Calu3 (cell line): ENCODE results near the gene TAF1B. TPM values are rescaled to one million over a fixed set of nuclear protein-coding genes. Genes with fewer than 3 reads are reported as not detected.

Source experiments
- BruUV-seq: library from RNA; stranded (reverse); fragments of 400-500 nt; replicated peaks from 2 replicates; lab custom pipeline; 2021; lab: Mats Ljungman, UMichigan
- CTCF ChIA-PET: fragments of 300-600 bp; sonication (Branson Sonifier 250); formaldehyde crosslinking; loops from one replicate; lab custom pipeline; 2022; ENCODE audit warnings: antibody characterized with exemption; lab: Charles Lee
- DNase-seq: peaks from one replicate; pipeline ENCODE4 v3.0.0; 2022
- H3K27ac Mint-ChIP-seq: one replicate; pipeline ENCODE4 v1.8.0; 2022; ENCODE audit warnings: mixed read lengths; ENCODE audit not compliant: unreplicated experiment
- H3K27me3 Mint-ChIP-seq: one replicate; pipeline ENCODE4 v1.8.0; 2022; ENCODE audit warnings: mixed read lengths; ENCODE audit not compliant: unreplicated experiment
- H3K36me3 Mint-ChIP-seq: one replicate; pipeline ENCODE4 v1.8.0; 2022; ENCODE audit warnings: mild to moderate bottlenecking, moderate library complexity, mixed read lengths; ENCODE audit not compliant: insufficient read depth, unreplicated experiment
- H3K4me1 Mint-ChIP-seq: one replicate; pipeline ENCODE4 v1.8.0; 2022; ENCODE audit warnings: mild to moderate bottlenecking, low read depth, mixed read lengths; ENCODE audit not compliant: unreplicated experiment
- H3K4me3 Mint-ChIP-seq: one replicate; pipeline ENCODE4 v1.8.0; 2022; ENCODE audit warnings: mild to moderate bottlenecking, low read depth, moderate library complexity, mixed read lengths; ENCODE audit not compliant: unreplicated experiment
- H3K9me3 Mint-ChIP-seq: one replicate; pipeline ENCODE4 v1.8.0; 2022; ENCODE audit warnings: low read depth, mixed read lengths; ENCODE audit not compliant: unreplicated experiment
- intact Hi-C: fragments of 100-400 bp; cut with micrococcal nuclease; formaldehyde crosslinking; loops from one replicate; pipeline ENCODE4 v1.10.0; 2022; ENCODE audit not compliant: unreplicated experiment
- total RNA-seq: library from RNA; stranded (reverse); gene quantifications from 2 replicates; pipeline ENCODE4 v1.2.3, GENCODE V29; 2022
- TF ChIP-seq, protein P1 (sequence below): fragments of 200-600 bp; IDR thresholded peaks from one replicate; pipeline ENCODE4 v1.8.0; 2022; ENCODE audit warnings: antibody characterized with exemption; ENCODE audit not compliant: unreplicated experiment

Gene TAF1B
- total RNA-seq, 1 experiment from 2014 or later: 23.0 TPM

DNA sequence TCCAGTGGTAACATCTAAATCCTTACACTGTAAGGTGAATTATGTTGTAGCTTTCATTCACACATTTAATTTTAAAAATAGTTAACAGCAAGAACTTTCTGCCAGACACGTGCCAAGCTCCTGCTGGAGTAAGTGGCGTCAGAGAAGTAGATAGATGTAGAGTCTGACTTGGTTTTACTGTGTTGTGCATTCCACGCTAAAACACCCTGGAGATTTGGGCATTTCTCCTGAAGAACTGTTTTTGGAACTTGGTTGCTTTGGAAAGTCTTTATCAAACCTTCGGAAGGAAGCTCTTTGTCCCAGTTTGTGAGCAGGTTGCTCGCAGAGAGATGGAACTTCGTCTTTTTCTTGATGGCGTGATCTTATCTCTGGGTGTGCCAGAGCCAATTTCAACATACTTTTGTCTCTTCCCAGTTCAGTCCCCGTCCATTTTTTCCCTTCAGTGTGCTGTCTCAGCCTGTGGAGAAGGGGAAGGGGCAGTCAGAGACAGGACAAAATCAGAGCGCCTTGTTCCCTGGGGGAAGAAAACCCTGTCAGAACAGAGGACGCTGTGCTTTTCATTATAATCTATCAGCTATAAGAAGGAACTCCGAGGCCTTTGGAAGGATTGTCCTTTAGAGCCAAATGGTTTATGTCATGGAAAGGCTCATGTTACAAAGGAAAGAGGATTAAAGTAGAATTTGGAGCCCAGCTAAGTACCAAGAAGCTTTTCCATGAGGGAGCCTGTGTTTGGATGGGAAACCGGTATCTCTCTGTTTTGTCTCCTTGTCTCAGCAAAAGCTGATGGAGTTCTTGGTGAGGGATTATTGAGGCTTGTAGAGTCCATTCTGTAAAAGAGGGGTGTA lies 127.1 kb downstream of the TAF1B start:
- H3K4me3 Mint-ChIP-seq: no peak overlapping the region
- CTCF ChIA-PET: no interaction called here
- no peaks in the 10 kb centered on the region for H3K36me3 Mint-ChIP-seq
- H3K27ac Mint-ChIP-seq: no peak overlapping the region
- peaks cover 20% of the 10 kb centered on the region for H3K4me1 Mint-ChIP-seq
- TF ChIP-seq, protein P1, sequence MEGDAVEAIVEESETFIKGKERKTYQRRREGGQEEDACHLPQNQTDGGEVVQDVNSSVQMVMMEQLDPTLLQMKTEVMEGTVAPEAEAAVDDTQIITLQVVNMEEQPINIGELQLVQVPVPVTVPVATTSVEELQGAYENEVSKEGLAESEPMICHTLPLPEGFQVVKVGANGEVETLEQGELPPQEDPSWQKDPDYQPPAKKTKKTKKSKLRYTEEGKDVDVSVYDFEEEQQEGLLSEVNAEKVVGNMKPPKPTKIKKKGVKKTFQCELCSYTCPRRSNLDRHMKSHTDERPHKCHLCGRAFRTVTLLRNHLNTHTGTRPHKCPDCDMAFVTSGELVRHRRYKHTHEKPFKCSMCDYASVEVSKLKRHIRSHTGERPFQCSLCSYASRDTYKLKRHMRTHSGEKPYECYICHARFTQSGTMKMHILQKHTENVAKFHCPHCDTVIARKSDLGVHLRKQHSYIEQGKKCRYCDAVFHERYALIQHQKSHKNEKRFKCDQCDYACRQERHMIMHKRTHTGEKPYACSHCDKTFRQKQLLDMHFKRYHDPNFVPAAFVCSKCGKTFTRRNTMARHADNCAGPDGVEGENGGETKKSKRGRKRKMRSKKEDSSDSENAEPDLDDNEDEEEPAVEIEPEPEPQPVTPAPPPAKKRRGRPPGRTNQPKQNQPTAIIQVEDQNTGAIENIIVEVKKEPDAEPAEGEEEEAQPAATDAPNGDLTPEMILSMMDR: no peak
- H3K27me3 Mint-ChIP-seq: no peaks in the 10 kb centered on the region
- intact Hi-C loops: no loop called here
- DNase-seq: no peak
- H3K9me3 Mint-ChIP-seq: no peaks in the 10 kb centered on the region
- no TSS peak for BruUV-seq

DNA sequence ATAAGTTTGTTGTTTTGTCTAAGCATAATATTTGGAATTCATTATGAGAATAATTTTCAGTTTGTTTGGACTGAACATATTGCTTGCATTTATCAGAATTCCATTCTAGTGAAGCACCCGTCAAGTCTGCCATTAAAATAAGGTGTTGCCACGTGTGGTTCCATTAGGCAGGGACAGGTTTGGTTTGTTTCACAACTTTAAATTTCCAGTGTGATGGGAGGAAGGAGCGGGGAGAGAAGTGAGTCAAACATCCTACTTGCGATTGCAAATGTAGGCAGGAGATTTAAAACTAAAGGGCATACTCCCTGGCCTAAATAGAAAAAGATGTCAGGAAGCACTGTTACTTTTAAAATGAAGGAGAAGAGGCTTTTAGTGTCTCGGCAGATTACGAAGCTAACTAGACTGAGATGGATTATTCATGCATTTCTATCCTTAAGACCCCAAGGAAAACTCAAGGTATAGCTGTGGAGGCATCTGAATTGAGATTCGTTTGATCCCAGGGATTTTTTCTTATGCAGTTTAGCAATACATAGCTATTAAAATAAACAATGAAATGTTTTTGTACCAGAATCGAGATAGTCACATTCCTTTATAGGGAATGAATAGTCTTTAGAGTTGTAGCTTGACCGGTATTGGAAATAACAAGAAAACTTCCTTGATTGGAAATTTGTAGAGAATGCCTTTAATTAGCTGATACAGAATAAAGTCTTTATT lies 128.0 kb downstream of the TAF1B start:
- no peak for DNase-seq
- CTCF ChIA-PET: interaction anchor here (0.6 kb wide), 1 partner anchor 13 kb away, joined by 3 read pairs; no protein-coding TSS in a partner anchor
- no peaks in the 10 kb centered on the region for H3K9me3 Mint-ChIP-seq
- peaks cover 5% of the 10 kb centered on the region for H3K36me3 Mint-ChIP-seq
- intact Hi-C loops: no loop called here
- TF ChIP-seq, protein P1: no peak
- BruUV-seq: no TSS peak
- no peak overlapping the region for H3K27ac Mint-ChIP-seq
- no peak overlapping the region for H3K4me3 Mint-ChIP-seq
- no peaks in the 10 kb centered on the region for H3K27me3 Mint-ChIP-seq
- H3K4me1 Mint-ChIP-seq: peaks cover 28% of the 10 kb centered on the region

DNA sequence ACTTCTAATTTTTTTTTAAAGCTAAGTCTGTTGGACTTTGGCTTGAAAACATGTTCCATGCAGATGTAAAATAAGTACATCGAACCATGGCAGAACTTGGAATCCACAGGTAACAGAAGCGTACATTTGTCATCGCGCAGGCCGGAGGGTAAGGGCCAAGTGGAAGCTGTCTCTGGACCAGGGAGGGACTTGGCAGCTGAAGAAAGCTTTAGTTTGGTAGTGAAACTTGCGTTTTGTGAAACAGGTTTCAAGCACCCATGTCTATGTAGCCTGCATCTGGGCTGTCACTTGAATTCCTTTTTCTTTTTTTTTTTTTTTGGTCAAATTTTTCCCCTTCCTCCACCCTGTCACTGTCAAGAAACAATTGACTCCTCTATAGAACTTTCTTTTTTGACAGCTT lies 128.6 kb downstream of the TAF1B start:
- Mint-ChIP-seq H3K27me3 (no peaks in the 10 kb centered on the region), H3K9me3 (no peaks in the 10 kb centered on the region), H3K4me3 (no peak overlapping the region), H3K36me3 (peaks cover 8% of the 10 kb centered on the region), H3K27ac (no peak overlapping the region), H3K4me1 (peaks cover 33% of the 10 kb centered on the region)
- CTCF ChIA-PET: interaction anchor here (0.6 kb wide), 1 partner anchor 12 kb away, joined by 3 read pairs; no protein-coding TSS in a partner anchor
- intact Hi-C loops: no loop called here
- no peak for DNase-seq
- TF ChIP-seq, protein P1: no peak
- BruUV-seq: no TSS peak

DNA sequence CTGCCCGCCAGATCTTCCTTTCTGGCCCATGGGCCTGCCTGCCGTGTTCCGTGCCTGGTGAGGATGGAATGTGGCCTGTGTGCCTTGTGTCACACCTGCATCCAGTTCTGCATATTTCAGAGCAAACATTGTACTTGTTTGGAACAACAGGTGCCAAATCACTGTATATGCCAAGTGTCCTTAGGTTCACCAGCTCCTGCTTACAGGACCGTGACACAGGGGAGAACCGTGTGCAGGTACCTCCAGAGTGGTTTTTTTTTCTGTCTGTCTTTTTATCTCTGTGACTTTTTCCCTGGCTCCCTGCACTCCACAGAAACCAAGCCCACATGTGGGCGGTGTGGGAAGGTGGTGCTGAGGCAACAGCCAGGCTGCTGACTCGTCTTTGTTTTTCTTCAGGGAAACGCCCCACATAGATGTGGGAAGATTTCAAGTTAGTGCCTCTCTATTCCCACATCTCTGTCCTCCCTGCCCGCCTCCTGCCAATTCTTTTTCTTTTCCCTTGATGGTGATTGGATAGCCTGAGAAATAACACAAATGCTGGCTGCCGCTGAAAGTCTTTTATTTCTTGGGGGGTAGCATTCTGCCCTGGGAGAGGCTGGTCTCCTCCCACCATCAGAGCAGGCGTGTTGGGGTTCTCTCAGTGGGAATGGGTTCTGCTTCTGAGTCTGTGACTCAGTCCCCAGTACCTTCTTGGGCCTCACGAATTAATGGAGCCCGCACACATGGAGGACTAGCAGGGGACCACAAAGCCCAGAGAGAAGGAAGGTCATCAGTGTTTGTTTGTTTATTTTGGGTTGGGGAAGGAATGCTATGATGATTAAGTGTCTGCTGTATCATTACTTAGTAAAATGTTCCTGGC lies 129.6 kb downstream of the TAF1B start:
- CTCF ChIA-PET: interaction anchor here (0.5 kb wide), 1 partner anchor 94 kb away, joined by 4 read pairs; no protein-coding TSS in a partner anchor
- peaks cover 33% of the 10 kb centered on the region for H3K4me1 Mint-ChIP-seq
- BruUV-seq: no TSS peak

More for the DNA sequence above, 129.6 kb downstream of the TAF1B start:
- Mint-ChIP-seq H3K4me3 (no peak overlapping the region), H3K27ac (no peak overlapping the region), H3K36me3 (peaks cover 8% of the 10 kb centered on the region), H3K27me3 (no peaks in the 10 kb centered on the region), H3K9me3 (no peaks in the 10 kb centered on the region)
- TF ChIP-seq, protein P1: no peak
- no peak for DNase-seq
- intact Hi-C loops: no loop called here
